Neuronal stem cell (in vitro differentiated cells): ENCODE data around the gene ERCC2.

ENCODE experiments used
- DNase-seq: peaks from one replicate; pipeline ENCODE4 v3.0.0-alpha.2; 2013; ENCODE audit warnings: low spot score
- H2AFZ ChIP-seq: one replicate; pipeline ENCODE4 v1.6.1; 2013; ENCODE audit warnings: mild to moderate bottlenecking, low read length, inconsistent platforms
- H2AK5ac ChIP-seq: 2 replicates; pipeline ENCODE4 v1.6.1; 2013; ENCODE audit warnings: low read depth, mild to moderate bottlenecking, inconsistent platforms, low read length, moderate library complexity, mixed read lengths
- H2BK120ac ChIP-seq: 2 replicates; pipeline ENCODE4 v1.6.1; 2013; ENCODE audit warnings: low read depth, mild to moderate bottlenecking, inconsistent platforms, low read length, moderate library complexity, mixed read lengths
- H2BK12ac ChIP-seq: one replicate; pipeline ENCODE4 v1.6.1; 2013; ENCODE audit warnings: low read length, inconsistent platforms
- H2BK15ac ChIP-seq: 2 replicates; pipeline ENCODE4 v1.6.1; 2013; ENCODE audit warnings: mild to moderate bottlenecking, low read length, inconsistent platforms, mixed read lengths
- H2BK5ac ChIP-seq: one replicate; pipeline ENCODE4 v1.6.1; 2013; ENCODE audit warnings: inconsistent platforms, mild to moderate bottlenecking, low read length, moderate library complexity
- H3K14ac ChIP-seq: one replicate; pipeline ENCODE4 v1.6.1; 2013; ENCODE audit warnings: low read length, inconsistent platforms
- H3K18ac ChIP-seq: 2 replicates; pipeline ENCODE4 v1.6.1; 2013; ENCODE audit warnings: low read length, inconsistent platforms
- H3K23ac ChIP-seq: 2 replicates; pipeline ENCODE4 v1.6.1; 2013; ENCODE audit warnings: low read depth, mild to moderate bottlenecking, mixed read lengths, low read length, inconsistent platforms; ENCODE audit not compliant: poor library complexity
- H3K27ac ChIP-seq: replicated peaks from 3 replicates; pipeline ENCODE4 v1.5.1; 2013; ENCODE audit warnings: low read length, inconsistent platforms
- H3K27me3 ChIP-seq, 3 experiments: 2 replicates each; pipeline ENCODE4 v1.6.1; 2013; ENCODE audit warnings: low read length in 3 of 3, mild to moderate bottlenecking in 2 of 3, inconsistent platforms in 1 of 3, low read depth in 1 of 3, mixed read lengths in 1 of 3, moderate library complexity in 1 of 3; ENCODE audit not compliant: control insufficient read depth in 3 of 3, insufficient read depth in 3 of 3
- H3K36me3 ChIP-seq, 2 donors: replicated peaks in 1 of 2; 2 replicates each; pipeline ENCODE4 v1.6.1; 2013; ENCODE audit warnings: low read length in 2 of 2; ENCODE audit not compliant: control insufficient read depth in 2 of 2, insufficient read depth in 2 of 2
- H3K4ac ChIP-seq: 2 replicates; pipeline ENCODE4 v1.6.1; 2013; ENCODE audit warnings: inconsistent platforms, mild to moderate bottlenecking, low read length, moderate library complexity
- H3K4me1 ChIP-seq, 2 donors: 1 replicate in 1 of 2; 2 replicates in 1 of 2; pipeline ENCODE4 v1.6.1; 2013; ENCODE audit warnings: low read length in 2 of 2, low read depth in 1 of 2; ENCODE audit not compliant: control insufficient read depth in 2 of 2, insufficient read depth in 1 of 2
- H3K4me2 ChIP-seq: one replicate; pipeline ENCODE4 v1.6.1; 2013; ENCODE audit warnings: mild to moderate bottlenecking, low read length, inconsistent platforms; ENCODE audit not compliant: insufficient read depth, poor library complexity, severe bottlenecking
- H3K4me3 ChIP-seq, 2 donors: 2 replicates each; pipeline ENCODE4 v1.5.1; 2013; ENCODE audit warnings: low read length in 2 of 2, mild to moderate bottlenecking in 2 of 2, inconsistent platforms in 1 of 2, moderate library complexity in 1 of 2
- H3K79me1 ChIP-seq: one replicate; pipeline ENCODE4 v1.6.1; 2013; ENCODE audit warnings: low read depth, mild to moderate bottlenecking, inconsistent platforms, low read length, moderate library complexity
- H3K9ac ChIP-seq: one replicate; pipeline ENCODE4 v1.6.1; 2013; ENCODE audit warnings: mild to moderate bottlenecking, low read depth, low read length, inconsistent platforms; ENCODE audit not compliant: poor library complexity
- H3K9me3 ChIP-seq, 2 donors: replicated peaks in 1 of 2; 2 replicates each; pipeline versions ENCODE3 to v1.6.1; 2013; ENCODE audit warnings: low read length in 2 of 2, mild to moderate bottlenecking in 2 of 2, inconsistent platforms in 1 of 2, low read depth in 1 of 2, mixed read lengths in 1 of 2, moderate library complexity in 1 of 2; ENCODE audit not compliant: control insufficient read depth in 2 of 2, insufficient read depth in 1 of 2
- H4K8ac ChIP-seq: one replicate; pipeline ENCODE4 v1.6.1; 2013; ENCODE audit warnings: low read depth, mild to moderate bottlenecking, inconsistent platforms, low read length, moderate library complexity
- H4K91ac ChIP-seq: one replicate; pipeline ENCODE4 v1.6.1; 2013; ENCODE audit warnings: low read length, low read depth, mild to moderate bottlenecking, inconsistent platforms; ENCODE audit not compliant: poor library complexity
- WGBS, 2 donors: extraction: QIAGEN DNeasy Blood & Tissue Kit; methylation state at CpG; one replicate each; pipeline ENCODE4 v1.1.7; 2013; ENCODE audit warnings: missing lambda C conversion rate in 2 of 2, mixed read lengths in 1 of 2; ENCODE audit not compliant: insufficient read length in 2 of 2, insufficient replicate concordance in 1 of 2; ENCODE audit errors: extremely low coverage in 2 of 2; 5-methylcytosine and 5-hydroxymethylcytosine counted together

The ERCC2 gene

GRCh38 chr19:45380107-45380506 is 9.7 kb upstream of the ERCC2 start:
- peaks cover 0 to 4% (median 2%) of the 10 kb centered on the region in 3 experiments for H3K27me3 ChIP-seq
- no peaks in the 10 kb centered on the region for H3K4me1 ChIP-seq
- no peak overlapping the region for H3K4me2 ChIP-seq
- DNase-seq, result no peak
- no peak overlapping the region for H3K23ac ChIP-seq
- H3K27ac ChIP-seq, result no peak overlapping the region
- H3K9me3 ChIP-seq, result no peaks in the 10 kb centered on the region
- H4K8ac ChIP-seq, result no peak overlapping the region
- H2AFZ ChIP-seq, result no peak overlapping the region
- no peak overlapping the region for H3K18ac ChIP-seq
- no peak overlapping the region for H3K4ac ChIP-seq
- no peak overlapping the region for H2BK15ac ChIP-seq
- H2BK120ac ChIP-seq, result no peak overlapping the region
- H3K14ac ChIP-seq, result no peak overlapping the region
- H2AK5ac ChIP-seq, result no peak overlapping the region
- no peaks in the 10 kb centered on the region for H3K79me1 ChIP-seq
- no CpG with 5 or more reads among the region's 1 CpG for WGBS, 2 donors
- H3K9ac ChIP-seq, result no peak overlapping the region
- no peak overlapping the region for H3K4me3 ChIP-seq
- no peak overlapping the region for H2BK12ac ChIP-seq
- H2BK5ac ChIP-seq, result no peak overlapping the region
- no peak overlapping the region for H4K91ac ChIP-seq
- H3K36me3 ChIP-seq, result no peaks in the 10 kb centered on the region

GRCh38 chr19:45376045-45376724 is 5.8 kb upstream of the ERCC2 start:
- Histone ChIP-seq H3K36me3 (no peaks in the 10 kb centered on the region), H3K14ac (no peak overlapping the region), H4K8ac (no peak overlapping the region), H2BK120ac (no peak overlapping the region), H2BK5ac (no peak overlapping the region), H2BK15ac (no peak overlapping the region), H3K23ac (no peak overlapping the region), H3K27ac (peak overlapping the region; percentile 85), H4K91ac (no peak overlapping the region), H3K9ac (no peak overlapping the region), H2BK12ac (no peak overlapping the region), H3K18ac (no peak overlapping the region), H3K9me3 (no peaks in the 10 kb centered on the region), H2AFZ (peak overlapping the region; percentile 47), H3K79me1 (no peaks in the 10 kb centered on the region), H3K4me3 (no peak overlapping the region), H2AK5ac (no peak overlapping the region), H3K4me2 (no peak overlapping the region), H3K4ac (no peak overlapping the region), H3K27me3 (no peaks in the 10 kb centered on the region), H3K4me1 (peaks cover 4 to 9% of the 10 kb centered on the region in 2 donors)
- no CpG with 5 or more reads among the region's 13 CpGs for WGBS, 2 donors
- peak; percentile 75 for DNase-seq

- no peak overlapping the region for H3K27ac ChIP-seq
- no peaks in the 10 kb centered on the region for H3K27me3 ChIP-seq
- peak overlapping the region; percentile 16 for H3K18ac ChIP-seq
- H3K4ac ChIP-seq, result no peak overlapping the region
- H2BK15ac ChIP-seq, result no peak overlapping the region
- H3K23ac ChIP-seq, result peak overlapping the region; percentile 0
- peak overlapping the region; percentile 11 to 53 for H3K4me3 ChIP-seq
- no CpG with 5 or more reads among the region's 11 CpGs for WGBS, 2 donors
- H2BK120ac ChIP-seq, result no peak overlapping the region
- no peak overlapping the region for H4K8ac ChIP-seq
- peaks cover 6 to 12% of the 10 kb centered on the region in 2 donors for H3K4me1 ChIP-seq
- no peak overlapping the region for H4K91ac ChIP-seq
- no peak overlapping the region for H3K14ac ChIP-seq
- peaks cover 9% of the 10 kb centered on the region for H3K79me1 ChIP-seq
- H2AFZ ChIP-seq, result no peak overlapping the region
- peaks cover 15 to 42% of the 10 kb centered on the region in 2 donors for H3K36me3 ChIP-seq
- H2AK5ac ChIP-seq, result peak overlapping the region; percentile 13
- no peak overlapping the region for H2BK5ac ChIP-seq
- no peak for DNase-seq
- H3K4me2 ChIP-seq, result no peak overlapping the region
- H2BK12ac ChIP-seq, result no peak overlapping the region
- peak overlapping the region; percentile 17 for H3K9ac ChIP-seq
- H3K9me3 ChIP-seq, result no peaks in the 10 kb centered on the region
Observed at GRCh38 chr19:45368737-45369340, 1.5 kb downstream of the ERCC2 start.

- Histone ChIP-seq H3K4ac (no peak overlapping the region), H3K9ac (no peak overlapping the region), H3K4me1 (peaks cover 6 to 12% of the 10 kb centered on the region in 2 donors), H2BK5ac (no peak overlapping the region), H2BK120ac (no peak overlapping the region), H2BK12ac (no peak overlapping the region), H3K79me1 (peaks cover 9% of the 10 kb centered on the region), H4K91ac (no peak overlapping the region), H3K4me2 (no peak overlapping the region), H3K4me3 (no peak overlapping the region), H3K27me3 (no peaks in the 10 kb centered on the region), H3K18ac (no peak overlapping the region), H2BK15ac (no peak overlapping the region), H3K27ac (no peak overlapping the region), H2AFZ (no peak overlapping the region), H4K8ac (no peak overlapping the region), H2AK5ac (no peak overlapping the region), H3K23ac (no peak overlapping the region), H3K14ac (no peak overlapping the region), H3K9me3 (no peaks in the 10 kb centered on the region), H3K36me3 (peaks cover 19 to 48% of the 10 kb centered on the region in 2 donors)
- no CpG with 5 or more reads among the region's 4 CpGs for WGBS, 2 donors
- no peak for DNase-seq
Observed at GRCh38 chr19:45368127-45368526, 2.2 kb downstream of the ERCC2 start.
